Measurements from ENCODE around the gene SPATA13. TPM values are rescaled to one million over a fixed set of nuclear protein-coding genes. Genes with fewer than 3 reads are reported as not detected.

Gene SPATA13
- total RNA-seq, 3 donors from 2014 or later = 6.6 to 84.7 (median 58.7) TPM

DNA sequence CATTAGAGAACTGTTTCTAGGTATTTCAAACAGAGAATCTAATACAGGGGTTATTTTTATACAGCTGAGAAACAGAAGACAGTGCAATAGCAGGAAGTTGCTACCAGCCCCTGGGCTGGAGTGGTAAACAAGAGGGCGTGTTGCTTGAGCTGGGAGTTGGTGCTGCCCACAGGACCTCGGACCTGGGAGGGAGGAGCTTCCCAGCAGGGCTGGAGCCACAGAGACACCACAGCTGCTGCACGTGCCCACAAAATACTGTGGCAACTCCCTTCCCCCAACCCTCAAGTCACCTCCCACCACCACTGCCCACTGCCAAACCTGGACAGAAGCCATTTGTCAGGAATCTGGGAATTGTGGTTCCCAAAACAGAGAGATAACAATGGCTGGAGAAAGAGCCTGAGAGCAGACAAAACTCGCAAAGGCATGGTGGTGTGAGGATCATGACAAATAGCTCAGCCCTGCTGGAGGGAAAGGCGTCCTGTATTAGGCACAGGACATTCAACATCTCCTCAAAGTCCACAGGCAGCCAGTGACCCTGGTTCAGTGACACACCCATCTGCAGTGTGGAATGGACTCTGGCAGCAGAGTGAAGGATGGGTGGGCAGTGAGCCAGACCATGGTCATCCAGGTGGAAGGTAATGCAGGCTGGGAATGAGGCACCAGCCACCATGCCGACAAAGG, 57.2 kb downstream of the SPATA13 start:
- Histone ChIP-seq H3K27ac (peak overlapping the region; percentile 69), H3K4me1 (no peaks in the 10 kb centered on the region), H3K27me3 (no peaks in the 10 kb centered on the region), H3K4me3 (no peak overlapping the region), H3K36me3 (no peaks in the 10 kb centered on the region), H3K9me3 (no peaks in the 10 kb centered on the region)
- no peak for DNase-seq (ENCODE audit: low spot score in 2 of 2)
- TF ChIP-seq, protein P1, sequence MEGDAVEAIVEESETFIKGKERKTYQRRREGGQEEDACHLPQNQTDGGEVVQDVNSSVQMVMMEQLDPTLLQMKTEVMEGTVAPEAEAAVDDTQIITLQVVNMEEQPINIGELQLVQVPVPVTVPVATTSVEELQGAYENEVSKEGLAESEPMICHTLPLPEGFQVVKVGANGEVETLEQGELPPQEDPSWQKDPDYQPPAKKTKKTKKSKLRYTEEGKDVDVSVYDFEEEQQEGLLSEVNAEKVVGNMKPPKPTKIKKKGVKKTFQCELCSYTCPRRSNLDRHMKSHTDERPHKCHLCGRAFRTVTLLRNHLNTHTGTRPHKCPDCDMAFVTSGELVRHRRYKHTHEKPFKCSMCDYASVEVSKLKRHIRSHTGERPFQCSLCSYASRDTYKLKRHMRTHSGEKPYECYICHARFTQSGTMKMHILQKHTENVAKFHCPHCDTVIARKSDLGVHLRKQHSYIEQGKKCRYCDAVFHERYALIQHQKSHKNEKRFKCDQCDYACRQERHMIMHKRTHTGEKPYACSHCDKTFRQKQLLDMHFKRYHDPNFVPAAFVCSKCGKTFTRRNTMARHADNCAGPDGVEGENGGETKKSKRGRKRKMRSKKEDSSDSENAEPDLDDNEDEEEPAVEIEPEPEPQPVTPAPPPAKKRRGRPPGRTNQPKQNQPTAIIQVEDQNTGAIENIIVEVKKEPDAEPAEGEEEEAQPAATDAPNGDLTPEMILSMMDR (IDR thresholded peaks at IDR 0.05) = no peak
- TF ChIP-seq POLR2AphosphoS5 (IDR thresholded peaks at IDR 0.05) (no peak), POLR2A (IDR thresholded peaks at IDR 0.05) (no peak)
- intact Hi-C loops (cut with DNase I; ENCODE audit: low total_unique reads) = loop anchor here (10.0 kb wide), 1 partner anchor 193 kb away; no protein-coding TSS in a partner anchor

DNA sequence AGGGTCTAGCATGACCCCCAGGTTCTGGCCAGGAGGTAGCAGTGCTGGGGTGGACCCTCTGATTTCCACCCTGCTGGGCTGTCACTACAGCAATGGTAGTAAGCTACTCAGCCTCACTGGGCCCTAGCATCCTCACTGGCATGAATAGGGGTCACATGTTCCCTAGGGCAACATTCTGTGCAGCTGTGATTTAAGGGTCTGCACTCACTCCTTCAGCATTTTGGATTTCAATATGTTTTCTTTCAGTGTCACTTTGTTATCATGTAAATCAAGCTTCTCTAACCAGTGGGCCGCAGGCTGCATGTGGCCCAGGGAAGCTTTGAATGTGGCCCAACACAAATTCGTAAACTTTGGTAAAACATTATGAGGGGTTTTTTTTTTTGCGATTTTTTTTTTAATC, 57.8 kb downstream of the SPATA13 start:
- no peaks in the 10 kb centered on the region for H3K4me1 ChIP-seq
- H3K36me3 ChIP-seq = no peaks in the 10 kb centered on the region
- DNase-seq (ENCODE audit: low spot score in 2 of 2) = no peak
- no peaks in the 10 kb centered on the region for H3K27me3 ChIP-seq
- TF ChIP-seq, protein P1 (IDR thresholded peaks at IDR 0.05) = no peak
- TF ChIP-seq POLR2AphosphoS5 (IDR thresholded peaks at IDR 0.05) (no peak), POLR2A (IDR thresholded peaks at IDR 0.05) (no peak)
- H3K27ac ChIP-seq = peak overlapping the region; percentile 69
- H3K4me3 ChIP-seq = no peak overlapping the region
- intact Hi-C loops (cut with DNase I; ENCODE audit: low total_unique reads) = loop anchor here (10.0 kb wide), 1 partner anchor 194 kb away; no protein-coding TSS in a partner anchor
- H3K9me3 ChIP-seq = no peaks in the 10 kb centered on the region

DNA sequence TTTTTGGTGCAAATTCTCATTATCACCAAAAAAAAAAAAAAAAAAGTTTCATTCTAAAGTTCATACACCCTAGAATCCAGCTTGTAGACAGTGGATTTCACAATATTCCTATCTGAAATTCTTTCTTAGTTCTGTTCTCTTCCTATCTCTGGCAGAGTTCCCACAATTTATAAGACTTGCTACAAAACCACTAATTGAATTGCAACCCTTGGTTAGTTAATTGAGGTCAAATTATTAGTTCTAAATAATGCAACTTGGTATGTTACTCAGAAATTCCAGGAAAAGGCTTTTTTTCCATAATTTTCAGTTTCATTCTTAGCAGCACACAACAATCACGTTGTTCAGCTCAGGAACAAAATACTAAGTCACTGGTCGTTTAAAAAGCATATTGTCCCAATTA, 58.5 kb downstream of the SPATA13 start:
- Histone ChIP-seq H3K9me3 (no peaks in the 10 kb centered on the region), H3K27me3 (no peaks in the 10 kb centered on the region), H3K36me3 (no peaks in the 10 kb centered on the region), H3K4me3 (no peak overlapping the region), H3K27ac (no peak overlapping the region), H3K4me1 (no peaks in the 10 kb centered on the region)
- no peak for DNase-seq (ENCODE audit: low spot score in 2 of 2)
- TF ChIP-seq POLR2AphosphoS5 (IDR thresholded peaks at IDR 0.05) (no peak), POLR2A (IDR thresholded peaks at IDR 0.05) (no peak)
- TF ChIP-seq, protein P1 (IDR thresholded peaks at IDR 0.05) = no peak
- intact Hi-C loops (cut with DNase I; ENCODE audit: low total_unique reads) = loop anchor here (10.0 kb wide), 1 partner anchor 194 kb away; no protein-coding TSS in a partner anchor

DNA sequence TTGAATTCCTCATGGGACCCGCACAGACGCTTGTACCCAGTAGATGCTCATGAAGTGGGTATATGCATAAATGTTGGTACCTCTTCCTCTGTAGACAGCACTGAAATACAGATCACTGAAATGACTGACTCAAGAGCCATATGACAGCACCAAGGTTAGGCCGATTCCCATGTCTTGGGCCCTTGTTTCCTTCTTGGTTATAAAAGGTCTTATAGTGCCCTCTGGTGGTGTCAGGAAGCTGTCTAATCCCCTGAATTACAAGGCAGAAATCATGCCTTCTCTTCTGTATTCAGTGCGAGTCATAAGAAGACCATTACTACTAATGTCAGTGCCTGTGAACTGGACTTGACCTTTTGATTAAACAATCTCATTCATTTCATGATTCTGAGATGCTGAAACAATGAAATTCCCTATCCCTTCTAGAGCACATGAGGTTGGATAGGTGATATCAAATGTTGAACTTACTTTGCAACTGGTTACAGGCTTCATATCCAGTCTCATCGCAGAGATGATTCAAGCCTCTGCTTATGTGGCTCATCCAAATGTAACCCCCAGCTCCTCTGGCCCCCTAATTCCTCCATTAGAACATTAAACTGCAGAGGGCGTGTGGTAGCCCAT, 59.7 kb downstream of the SPATA13 start:
- H3K4me1 ChIP-seq = no peaks in the 10 kb centered on the region
- intact Hi-C loops (cut with DNase I; ENCODE audit: low total_unique reads) = no loop called here

More for the DNA sequence above, 59.7 kb downstream of the SPATA13 start:
- DNase-seq (ENCODE audit: low spot score in 2 of 2) = no peak
- no peak for TF ChIP-seq POLR2A (IDR thresholded peaks at IDR 0.05)
- TF ChIP-seq, protein P1 (IDR thresholded peaks at IDR 0.05) = peak in 2 of 3 donors; percentile 81 to 83
- no peaks in the 10 kb centered on the region for H3K9me3 ChIP-seq
- peak overlapping the region; percentile 40 to 69 for H3K27ac ChIP-seq
- H3K36me3 ChIP-seq = no peaks in the 10 kb centered on the region
- no peak overlapping the region for H3K4me3 ChIP-seq
- H3K27me3 ChIP-seq = no peaks in the 10 kb centered on the region
